GM21825 (cell line): ENCODE results near the gene CHMP1A.
"Not testable (repeated sequence)": the region's sequence is repeated elsewhere in the genome, so short reads cannot be mapped to it uniquely, and the experiment has no call there.

ENCODE experiments used
- ATAC-seq: cut with Tn5 transposase; IDR thresholded peaks from one replicate; pipeline ENCODE4 v1.9.1; 2021; ENCODE audit warnings: mild to moderate bottlenecking, moderate library complexity; ENCODE audit not compliant: unreplicated experiment

CHMP1A gene

GRCh38 chr16:89657442-89658220 lies at the start of gene CHMP1A, which contains the start of gene SPATA33:
Gene CHMP1A (minus strand): TSS chr16:89657708. CDS start chr16:89657588, 120 bp downstream.
Gene SPATA33 (plus strand): TSS chr16:89657836. CDS start chr16:89657912, 76 bp downstream.
- ATAC-seq, result peak; percentile 92

- no peak for ATAC-seq
Observed at GRCh38 chr16:89706518-89707260, 49.2 kb upstream of the CHMP1A start.

GRCh38 chr16:89705006-89705405 lies 47.5 kb upstream of the CHMP1A start:
- ATAC-seq, result no peak

- no peak for ATAC-seq
Observed at GRCh38 chr16:89704281-89704680, 46.8 kb upstream of the CHMP1A start.

GRCh38 chr16:89701425-89702406 lies 44.2 kb upstream of the CHMP1A start, which contains the start of gene SPATA2L:
Gene SPATA2L (minus strand): TSS chr16:89701705. CDS start chr16:89701232, 473 bp downstream.
- peak; percentile 60 for ATAC-seq

GRCh38 chr16:89700649-89701424 lies 43.3 kb upstream of the CHMP1A start:
- ATAC-seq, result peak; percentile 11

- ATAC-seq, result peak; percentile 39
Observed at GRCh38 chr16:89700100-89700648, 42.7 kb upstream of the CHMP1A start.

GRCh38 chr16:89699629-89700099 lies 42.2 kb upstream of the CHMP1A start:
- not testable (repeated sequence) for ATAC-seq

GRCh38 chr16:89698717-89699116 lies 41.2 kb upstream of the CHMP1A start:
- not testable (repeated sequence) for ATAC-seq

- ATAC-seq, result no peak
Observed at GRCh38 chr16:89697616-89698331, 40.3 kb upstream of the CHMP1A start.

- no peak for ATAC-seq
Observed at GRCh38 chr16:89697161-89697615, 39.7 kb upstream of the CHMP1A start.

GRCh38 chr16:89696670-89697128 lies 39.2 kb upstream of the CHMP1A start:
- ATAC-seq, result no peak

GRCh38 chr16:89695875-89696669 lies 38.6 kb upstream of the CHMP1A start:
- ATAC-seq, result no peak

GRCh38 chr16:89695086-89695874 lies 37.8 kb upstream of the CHMP1A start:
- no peak for ATAC-seq

- not testable (repeated sequence) for ATAC-seq
Observed at GRCh38 chr16:89694784-89695085, 37.2 kb upstream of the CHMP1A start.

- no peak for ATAC-seq
Observed at GRCh38 chr16:89693931-89694783, 36.6 kb upstream of the CHMP1A start.
